CD4-positive, CD25-positive, alpha-beta regulatory T cell (primary cell): ENCODE measurements around the gene NEURL1B. TPM values are rescaled to one million over a fixed set of nuclear protein-coding genes. Genes with fewer than 3 reads are reported as not detected.

ENCODE experiments used
- ATAC-seq, 2 donors: fragments of 150-1000 bp; cut with Tn5 transposase; one replicate each; pipeline ENCODE4 v1.10.0; 2021; ENCODE audit warnings: low read depth in 2 of 2, moderate number of reproducible peaks in 2 of 2, moderate library complexity in 1 of 2
- DNase-seq, 3 donors: peaks; one replicate each; pipeline versions ENCODE4 v3.0.0 to v3.0.0-alpha.2; 2012 to 2022; ENCODE audit warnings: mixed read lengths in 1 of 3
- H3K27ac ChIP-seq: one replicate; pipeline ENCODE4 v1.7.0; 2013; ENCODE audit warnings: mild to moderate bottlenecking, low read length; ENCODE audit not compliant: insufficient read depth, poor library complexity, severe bottlenecking
- H3K27me3 ChIP-seq: one replicate; pipeline ENCODE4 v1.7.0; 2013; ENCODE audit warnings: low read length; ENCODE audit not compliant: control insufficient read depth, insufficient read depth
- H3K36me3 ChIP-seq: one replicate; pipeline ENCODE4 v1.7.0; 2013; ENCODE audit warnings: mild to moderate bottlenecking, low read length, moderate library complexity; ENCODE audit not compliant: control insufficient read depth, insufficient read depth
- H3K4me1 ChIP-seq: 2 replicates; pipeline ENCODE4 v1.7.0; 2013; ENCODE audit warnings: mild to moderate bottlenecking, low read length; ENCODE audit not compliant: insufficient read depth, control insufficient read depth, poor library complexity, severe bottlenecking
- H3K4me3 ChIP-seq: one replicate; pipeline ENCODE4 v1.7.0; 2013; ENCODE audit warnings: low read depth, mild to moderate bottlenecking, low read length, moderate library complexity
- H3K9me3 ChIP-seq, 2 experiments: 1 replicate in 1 of 2; 2 replicates in 1 of 2; pipeline ENCODE4 v1.7.0; 2013; ENCODE audit warnings: low read length in 2 of 2, mild to moderate bottlenecking in 1 of 2, moderate library complexity in 1 of 2; ENCODE audit not compliant: control insufficient read depth in 2 of 2
- H3K27ac Mint-ChIP-seq, 3 donors: one replicate each; pipeline ENCODE4 v1.8.0; 2020 to 2022; ENCODE audit warnings: mild to moderate bottlenecking in 3 of 3, mixed read lengths in 3 of 3, moderate library complexity in 2 of 3
- H3K27me3 Mint-ChIP-seq: one replicate; pipeline ENCODE4 v1.8.0; 2022; ENCODE audit warnings: mild to moderate bottlenecking, mixed read lengths
- H3K36me3 Mint-ChIP-seq: one replicate; pipeline ENCODE4 v1.8.0; 2020; ENCODE audit warnings: mixed read lengths
- H3K4me1 Mint-ChIP-seq, 4 donors: one replicate each; pipeline ENCODE4 v1.8.0; 2020 to 2022; ENCODE audit warnings: mixed read lengths in 4 of 4, mild to moderate bottlenecking in 1 of 4
- H3K4me3 Mint-ChIP-seq, 4 donors: one replicate each; pipeline ENCODE4 v1.8.0; 2020 to 2022; ENCODE audit warnings: mild to moderate bottlenecking in 4 of 4, mixed read lengths in 4 of 4, moderate library complexity in 3 of 4
- H3K9me3 Mint-ChIP-seq, 7 donors: one replicate each; pipeline ENCODE4 v1.8.0; 2020 to 2022; ENCODE audit warnings: mixed read lengths in 7 of 7, mild to moderate bottlenecking in 3 of 7, moderate library complexity in 2 of 7
- polyA plus RNA-seq, 4 donors: library from polyadenylated mRNA; unstranded; fragments of 300-500 nt; fragmentation: Illumina TruSeq; gene quantifications; one replicate each; pipeline ENCODE4 v1.2.3, GENCODE V29; 2021
- total RNA-seq: library from RNA; stranded (reverse); gene quantifications from one replicate; pipeline ENCODE4 v1.2.3, GENCODE V29; 2022

The NEURL1B gene
- total and polyA plus RNA-seq, 5 donors from 2014 or later, result 0.22 TPM; not detected in 4

GRCh38 chr5:172622091-172623046 is 18.7 kb upstream of the NEURL1B start:
- peaks cover 0 to 2% (median 0%) of the 10 kb centered on the region in 7 donors for H3K9me3 Mint-ChIP-seq
- ATAC-seq (no peak), DNase-seq (no peak)
- no peaks in the 10 kb centered on the region for H3K4me1 Mint-ChIP-seq
- no peak overlapping the region for H3K4me3 Mint-ChIP-seq
- H3K9me3 ChIP-seq, result no peaks in the 10 kb centered on the region
- no peak overlapping the region for H3K4me3 ChIP-seq
- H3K27me3 ChIP-seq, result no peaks in the 10 kb centered on the region
- peaks cover 15% of the 10 kb centered on the region for H3K27me3 Mint-ChIP-seq
- no peaks in the 10 kb centered on the region for H3K36me3 Mint-ChIP-seq
- H3K36me3 ChIP-seq, result no peaks in the 10 kb centered on the region
- H3K4me1 ChIP-seq, result no peaks in the 10 kb centered on the region
- no peak overlapping the region for H3K27ac Mint-ChIP-seq
- no peak overlapping the region for H3K27ac ChIP-seq

- ATAC-seq, result no peak
- DNase-seq, result no peak
- no peaks in the 10 kb centered on the region for H3K4me1 Mint-ChIP-seq
- peaks cover 0 to 2% (median 0%) of the 10 kb centered on the region in 7 donors for H3K9me3 Mint-ChIP-seq
- Histone ChIP-seq H3K27me3 (no peaks in the 10 kb centered on the region), H3K27ac (no peak overlapping the region), H3K4me3 (no peak overlapping the region), H3K36me3 (no peaks in the 10 kb centered on the region), H3K4me1 (no peaks in the 10 kb centered on the region), H3K9me3 (no peaks in the 10 kb centered on the region)
- H3K27ac Mint-ChIP-seq, result no peak overlapping the region
- peaks cover 15% of the 10 kb centered on the region for H3K27me3 Mint-ChIP-seq
- H3K36me3 Mint-ChIP-seq, result no peaks in the 10 kb centered on the region
- no peak overlapping the region for H3K4me3 Mint-ChIP-seq
Observed at GRCh38 chr5:172623313-172623980, 17.6 kb upstream of the NEURL1B start.

GRCh38 chr5:172624083-172624995 is 16.7 kb upstream of the NEURL1B start:
- H3K36me3 ChIP-seq, result no peaks in the 10 kb centered on the region
- no peaks in the 10 kb centered on the region for H3K4me1 ChIP-seq
- H3K27ac Mint-ChIP-seq, result no peak overlapping the region
- H3K4me3 Mint-ChIP-seq, result no peak overlapping the region
- ATAC-seq (no peak), DNase-seq (no peak)
- H3K27ac ChIP-seq, result no peak overlapping the region
- no peaks in the 10 kb centered on the region for H3K27me3 ChIP-seq
- peaks cover 13% of the 10 kb centered on the region for H3K27me3 Mint-ChIP-seq
- H3K4me1 Mint-ChIP-seq, result no peaks in the 10 kb centered on the region
- H3K9me3 Mint-ChIP-seq, result peaks cover 0 to 2% (median 0%) of the 10 kb centered on the region in 7 donors
- no peak overlapping the region for H3K4me3 ChIP-seq
- H3K9me3 ChIP-seq, result no peaks in the 10 kb centered on the region
- no peaks in the 10 kb centered on the region for H3K36me3 Mint-ChIP-seq

GRCh38 chr5:172624996-172625964 is 15.8 kb upstream of the NEURL1B start:
- ATAC-seq (no peak), DNase-seq (no peak)
- H3K27me3 Mint-ChIP-seq, result peaks cover 6% of the 10 kb centered on the region
- H3K4me3 Mint-ChIP-seq, result no peak overlapping the region
- H3K27ac ChIP-seq, result no peak overlapping the region
- no peaks in the 10 kb centered on the region for H3K36me3 Mint-ChIP-seq
- no peaks in the 10 kb centered on the region for H3K36me3 ChIP-seq
- H3K27ac Mint-ChIP-seq, result no peak overlapping the region
- H3K4me3 ChIP-seq, result no peak overlapping the region
- H3K4me1 ChIP-seq, result no peaks in the 10 kb centered on the region
- no peaks in the 10 kb centered on the region for H3K4me1 Mint-ChIP-seq
- H3K9me3 Mint-ChIP-seq, result peaks cover 0 to 2% (median 0%) of the 10 kb centered on the region in 7 donors
- H3K9me3 ChIP-seq, result no peaks in the 10 kb centered on the region
- H3K27me3 ChIP-seq, result no peaks in the 10 kb centered on the region

GRCh38 chr5:172626031-172626581 is 15.0 kb upstream of the NEURL1B start:
- H3K36me3 Mint-ChIP-seq, result no peaks in the 10 kb centered on the region
- H3K4me1 Mint-ChIP-seq, result no peaks in the 10 kb centered on the region
- ATAC-seq (no peak), DNase-seq (no peak)
- H3K27me3 ChIP-seq, result no peaks in the 10 kb centered on the region
- no peaks in the 10 kb centered on the region for H3K9me3 ChIP-seq
- H3K9me3 Mint-ChIP-seq, result peaks cover 0 to 2% (median 0%) of the 10 kb centered on the region in 7 donors
- H3K27me3 Mint-ChIP-seq, result peaks cover 6% of the 10 kb centered on the region
- no peaks in the 10 kb centered on the region for H3K36me3 ChIP-seq
- H3K27ac Mint-ChIP-seq, result no peak overlapping the region
- no peak overlapping the region for H3K4me3 Mint-ChIP-seq
- no peak overlapping the region for H3K27ac ChIP-seq
- H3K4me3 ChIP-seq, result no peak overlapping the region
- no peaks in the 10 kb centered on the region for H3K4me1 ChIP-seq

- H3K36me3 Mint-ChIP-seq, result no peaks in the 10 kb centered on the region
- no peak for DNase-seq
- peaks cover 1% of the 10 kb centered on the region for H3K27me3 ChIP-seq
Observed at GRCh38 chr5:172630082-172630481, 11.0 kb upstream of the NEURL1B start.

More at GRCh38 chr5:172630082-172630481, 11.0 kb upstream of the NEURL1B start:
- Mint-ChIP-seq H3K9me3 (peaks cover 0 to 2% (median 0%) of the 10 kb centered on the region in 7 donors), H3K4me1 (no peaks in the 10 kb centered on the region), H3K27me3 (peaks cover 11% of the 10 kb centered on the region), H3K4me3 (no peak overlapping the region), H3K27ac (no peak overlapping the region)
- Histone ChIP-seq H3K27ac (no peak overlapping the region), H3K4me1 (no peaks in the 10 kb centered on the region), H3K4me3 (no peak overlapping the region), H3K36me3 (no peaks in the 10 kb centered on the region), H3K9me3 (no peaks in the 10 kb centered on the region)
- no peak for ATAC-seq
